Mesendoderm (in vitro differentiated cells): Measurements from ENCODE around the gene RALA.

Experiments
- DNase-seq: peaks from one replicate; pipeline ENCODE4 v3.0.0; 2013
- H2AK5ac ChIP-seq: 2 replicates; pipeline ENCODE4 v1.6.1; 2013; ENCODE audit warnings: low read length, inconsistent platforms
- H2BK120ac ChIP-seq: 2 replicates; pipeline ENCODE4 v1.6.1; 2013; ENCODE audit warnings: low read depth, mild to moderate bottlenecking, low read length, moderate library complexity, mixed read lengths
- H2BK15ac ChIP-seq: replicated peaks from 2 replicates; pipeline ENCODE4 v1.6.1; 2013; ENCODE audit warnings: low read depth, mild to moderate bottlenecking, moderate library complexity
- H2BK5ac ChIP-seq: 2 replicates; pipeline ENCODE4 v1.6.1; 2013; ENCODE audit warnings: low read length, inconsistent platforms
- H3K18ac ChIP-seq: 2 replicates; pipeline ENCODE4 v1.6.1; 2013; ENCODE audit warnings: mild to moderate bottlenecking, low read length, mixed read lengths
- H3K23ac ChIP-seq: one replicate; pipeline ENCODE4 v1.6.1; 2013; ENCODE audit warnings: low read length
- H3K27ac ChIP-seq: 2 replicates; pipeline ENCODE4 v1.5.1; 2013; ENCODE audit warnings: low read depth, mild to moderate bottlenecking, inconsistent platforms, low read length, moderate library complexity
- H3K27me3 ChIP-seq: 2 replicates; pipeline ENCODE4 v1.6.1; 2013; ENCODE audit warnings: low read length, control low read depth, mild to moderate bottlenecking, inconsistent platforms; ENCODE audit not compliant: insufficient read depth, poor library complexity
- H3K36me3 ChIP-seq: 2 replicates; pipeline ENCODE4 v1.6.1; 2013; ENCODE audit warnings: low read length, inconsistent platforms; ENCODE audit not compliant: control insufficient read depth, insufficient read depth
- H3K4ac ChIP-seq: one replicate; pipeline ENCODE4 v1.6.1; 2013; ENCODE audit warnings: low read depth, mild to moderate bottlenecking, low read length, moderate library complexity
- H3K4me1 ChIP-seq: 2 replicates; pipeline ENCODE4 v1.6.1; 2013; ENCODE audit warnings: low read depth, low read length, inconsistent platforms; ENCODE audit not compliant: control insufficient read depth
- H3K4me2 ChIP-seq: 2 replicates; pipeline ENCODE4 v1.6.1; 2013; ENCODE audit warnings: low read length
- H3K4me3 ChIP-seq: 2 replicates; pipeline ENCODE4 v1.5.1; 2013; ENCODE audit warnings: mild to moderate bottlenecking, low read length
- H3K56ac ChIP-seq: one replicate; pipeline ENCODE4 v1.6.1; 2013; ENCODE audit warnings: low read length
- H3K79me1 ChIP-seq: 2 replicates; pipeline ENCODE4 v1.6.1; 2013; ENCODE audit warnings: low read length, inconsistent platforms
- H3K79me2 ChIP-seq: 2 replicates; pipeline ENCODE4 v1.6.1; 2013; ENCODE audit warnings: mild to moderate bottlenecking, low read length; ENCODE audit not compliant: control insufficient read depth, insufficient read depth
- H3K9ac ChIP-seq: 2 replicates; pipeline ENCODE4 v1.6.1; 2013; ENCODE audit warnings: low read length, inconsistent platforms
- H4K5ac ChIP-seq: one replicate; pipeline ENCODE4 v1.6.1; 2013; ENCODE audit warnings: low read length
- H4K8ac ChIP-seq: one replicate; pipeline ENCODE4 v1.6.1; 2013; ENCODE audit warnings: low read depth, mild to moderate bottlenecking, control low read depth, low read length, moderate library complexity
- WGBS: extraction: QIAGEN DNeasy Blood & Tissue Kit; methylation state at CpG from one replicate; pipeline ENCODE4 v1.1.7; 2013; ENCODE audit warnings: low lambda C conversion rate, missing lambda C conversion rate; ENCODE audit not compliant: insufficient coverage; ENCODE audit errors: extremely low coverage; 5-methylcytosine and 5-hydroxymethylcytosine counted together

The RALA gene

GRCh38 chr7:39720586-39720985 lies 97.2 kb downstream of the RALA start:
- H3K79me2 ChIP-seq: no peaks in the 10 kb centered on the region

GRCh38 chr7:39721345-39721744 lies 98.0 kb downstream of the RALA start:
- Histone ChIP-seq H3K4me2 (no peak overlapping the region), H2AK5ac (no peak overlapping the region), H3K79me2 (no peaks in the 10 kb centered on the region), H3K4me1 (peaks cover 6% of the 10 kb centered on the region), H3K36me3 (no peaks in the 10 kb centered on the region), H3K79me1 (no peaks in the 10 kb centered on the region), H2BK120ac (no peak overlapping the region), H2BK5ac (no peak overlapping the region), H4K5ac (no peak overlapping the region), H2BK15ac (peak overlapping the region; percentile 78), H3K27me3 (no peaks in the 10 kb centered on the region), H3K9ac (no peak overlapping the region), H3K4ac (no peak overlapping the region), H3K56ac (no peak overlapping the region), H3K23ac (no peak overlapping the region), H3K27ac (no peak overlapping the region), H3K18ac (peak overlapping the region; percentile 89), H3K4me3 (no peak overlapping the region), H4K8ac (no peak overlapping the region)
- WGBS: no CpG with 5 or more reads among the region's 3 CpGs
- DNase-seq: peak; percentile 62

More at GRCh38 chr7:39720586-39720985, 97.2 kb downstream of the RALA start:
- H2BK120ac ChIP-seq: peak overlapping the region; percentile 21
- no peak overlapping the region for H4K5ac ChIP-seq
- no peak overlapping the region for H3K4me2 ChIP-seq
- no peaks in the 10 kb centered on the region for H3K36me3 ChIP-seq
- peak; percentile 88 for DNase-seq
- no CpG with 5 or more reads among the region's 7 CpGs for WGBS
- no peaks in the 10 kb centered on the region for H3K27me3 ChIP-seq
- H2AK5ac ChIP-seq: no peak overlapping the region
- no peak overlapping the region for H2BK5ac ChIP-seq
- peak overlapping the region; percentile 89 for H3K18ac ChIP-seq
- H3K4me1 ChIP-seq: peaks cover 6% of the 10 kb centered on the region
- no peak overlapping the region for H3K56ac ChIP-seq
- no peak overlapping the region for H3K23ac ChIP-seq
- no peak overlapping the region for H3K27ac ChIP-seq
- peak overlapping the region; percentile 45 for H2BK15ac ChIP-seq
- H3K4ac ChIP-seq: peak overlapping the region; percentile 24
- H3K4me3 ChIP-seq: no peak overlapping the region
- no peak overlapping the region for H4K8ac ChIP-seq
- H3K79me1 ChIP-seq: no peaks in the 10 kb centered on the region
- no peak overlapping the region for H3K9ac ChIP-seq

DNA sequence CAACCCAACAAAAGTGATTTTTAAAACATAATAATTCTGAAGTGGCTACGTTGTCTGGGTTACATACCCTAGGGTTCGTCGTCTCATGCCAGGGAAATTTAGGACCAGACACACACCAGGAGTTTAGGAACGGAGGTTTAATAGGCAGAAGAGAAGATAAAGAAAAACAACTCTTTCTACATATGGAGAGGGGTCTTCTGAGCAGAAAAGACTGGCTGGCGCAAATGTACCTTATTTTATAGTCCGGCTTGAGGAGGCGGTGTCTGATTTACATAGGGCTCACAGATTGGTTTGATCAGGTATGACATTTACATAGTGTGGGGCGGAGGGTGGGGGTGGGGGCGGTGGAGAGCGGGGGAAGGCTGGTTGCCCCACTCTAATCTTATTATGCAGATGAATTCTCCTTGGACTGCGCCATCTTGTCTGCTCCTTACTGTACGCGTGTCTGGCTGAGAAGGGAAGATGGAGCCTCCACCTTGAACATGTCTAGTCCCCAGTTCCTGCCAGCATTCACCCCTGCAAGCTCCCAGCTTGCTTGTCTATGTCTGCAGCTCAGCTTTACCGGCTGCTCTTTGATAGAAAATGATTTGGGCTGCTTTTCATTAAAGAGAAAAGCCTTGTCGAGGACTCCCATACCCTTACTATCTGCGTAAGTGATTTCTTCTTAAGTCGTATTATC lies 98.7 kb downstream of the RALA start:
- no CpG with 5 or more reads among the region's 17 CpGs for WGBS
- Histone ChIP-seq H3K79me1 (no peaks in the 10 kb centered on the region), H3K27me3 (no peaks in the 10 kb centered on the region), H3K4ac (no peak overlapping the region), H3K4me1 (peaks cover 6% of the 10 kb centered on the region), H3K9ac (no peak overlapping the region), H2BK15ac (no peak overlapping the region), H3K27ac (no peak overlapping the region), H2BK5ac (no peak overlapping the region), H2AK5ac (no peak overlapping the region), H3K4me2 (no peak overlapping the region), H3K36me3 (no peaks in the 10 kb centered on the region), H3K79me2 (no peaks in the 10 kb centered on the region), H2BK120ac (no peak overlapping the region), H4K5ac (no peak overlapping the region), H3K4me3 (no peak overlapping the region), H3K23ac (no peak overlapping the region), H4K8ac (no peak overlapping the region), H3K56ac (no peak overlapping the region), H3K18ac (peak overlapping the region; percentile 39)
- no peak for DNase-seq

GRCh38 chr7:39727231-39728012 lies 104.0 kb downstream of the RALA start:
- no peak overlapping the region for H3K4me2 ChIP-seq
- no peaks in the 10 kb centered on the region for H3K36me3 ChIP-seq
- no peak overlapping the region for H3K27ac ChIP-seq
- H3K4ac ChIP-seq: no peak overlapping the region
- H2BK15ac ChIP-seq: no peak overlapping the region
- H3K4me1 ChIP-seq: no peaks in the 10 kb centered on the region
- no peak overlapping the region for H4K8ac ChIP-seq
- H3K4me3 ChIP-seq: no peak overlapping the region
- no peak for DNase-seq
- H3K27me3 ChIP-seq: no peaks in the 10 kb centered on the region
- no peak overlapping the region for H3K18ac ChIP-seq
- no peak overlapping the region for H3K23ac ChIP-seq
- no peaks in the 10 kb centered on the region for H3K79me2 ChIP-seq
- no peak overlapping the region for H4K5ac ChIP-seq
- no CpG with 5 or more reads among the region's 3 CpGs for WGBS
- H2AK5ac ChIP-seq: no peak overlapping the region
- H3K79me1 ChIP-seq: no peaks in the 10 kb centered on the region
- H2BK120ac ChIP-seq: no peak overlapping the region
- no peak overlapping the region for H3K56ac ChIP-seq
- H3K9ac ChIP-seq: no peak overlapping the region
- H2BK5ac ChIP-seq: no peak overlapping the region

- no peak overlapping the region for H2BK120ac ChIP-seq
- peak; percentile 98 for DNase-seq
- H3K79me2 ChIP-seq: peaks cover 4% of the 10 kb centered on the region
- no CpG with 5 or more reads among the region's 52 CpGs for WGBS
- H3K9ac ChIP-seq: peak overlapping the region; percentile 70
- no peak overlapping the region for H3K4ac ChIP-seq
- no peak overlapping the region for H4K5ac ChIP-seq
- no peak overlapping the region for H2BK5ac ChIP-seq
- peaks cover 13% of the 10 kb centered on the region for H3K4me1 ChIP-seq
- no peak overlapping the region for H2BK15ac ChIP-seq
- peak overlapping the region; percentile 39 for H3K4me3 ChIP-seq
- peak overlapping the region; percentile 82 for H3K27ac ChIP-seq
- no peaks in the 10 kb centered on the region for H3K36me3 ChIP-seq
- peak overlapping the region; percentile 82 for H3K18ac ChIP-seq
- peak overlapping the region; percentile 29 for H3K23ac ChIP-seq
- H4K8ac ChIP-seq: peak overlapping the region; percentile 59
- H3K27me3 ChIP-seq: no peaks in the 10 kb centered on the region
- no peaks in the 10 kb centered on the region for H3K79me1 ChIP-seq
- no peak overlapping the region for H2AK5ac ChIP-seq
- H3K4me2 ChIP-seq: peak overlapping the region; percentile 82
- peak overlapping the region; percentile 88 for H3K56ac ChIP-seq
Measured at GRCh38 chr7:39732837-39733804, 109.7 kb downstream of the RALA start.
